TTC549 (cell line): ENCODE measurements around the gene GPALPP1.
"Not testable (repeated sequence)": the region's sequence is repeated elsewhere in the genome, so short reads cannot be mapped to it uniquely, and the experiment has no call there.

Source experiments
- FAIRE-seq: peaks from 2 replicates; lab custom pipeline; 2012; peaks lifted over from hg19 to GRCh38; lab: Jason Lieb, UNC

The GPALPP1 gene

DNA sequence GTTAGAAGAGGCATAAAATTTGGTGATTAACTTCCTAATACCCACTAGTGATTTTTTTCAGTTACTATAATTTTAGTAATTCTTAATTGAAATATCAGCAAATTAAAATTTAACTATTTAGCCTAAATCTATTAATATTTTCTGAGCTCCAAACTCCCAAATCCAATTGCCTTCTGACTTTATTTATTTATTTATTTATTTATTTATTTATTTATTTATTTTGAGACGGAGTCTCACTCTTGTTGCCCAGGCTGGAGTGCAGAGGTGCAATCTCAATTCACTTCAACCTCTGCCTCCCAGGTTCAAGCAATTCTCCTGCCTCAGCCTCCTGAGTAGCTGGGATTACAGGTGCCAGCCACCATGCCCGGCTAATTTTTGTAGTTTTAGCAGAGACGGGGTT is 74.6 kb downstream of the GPALPP1 start:
- FAIRE-seq = not testable (repeated sequence)

GRCh38 chr13:45064889-45065288 is 75.6 kb downstream of the GPALPP1 start:
- FAIRE-seq = no peak

GRCh38 chr13:45068036-45069001 is 79.0 kb downstream of the GPALPP1 start:
- FAIRE-seq = no peak

DNA sequence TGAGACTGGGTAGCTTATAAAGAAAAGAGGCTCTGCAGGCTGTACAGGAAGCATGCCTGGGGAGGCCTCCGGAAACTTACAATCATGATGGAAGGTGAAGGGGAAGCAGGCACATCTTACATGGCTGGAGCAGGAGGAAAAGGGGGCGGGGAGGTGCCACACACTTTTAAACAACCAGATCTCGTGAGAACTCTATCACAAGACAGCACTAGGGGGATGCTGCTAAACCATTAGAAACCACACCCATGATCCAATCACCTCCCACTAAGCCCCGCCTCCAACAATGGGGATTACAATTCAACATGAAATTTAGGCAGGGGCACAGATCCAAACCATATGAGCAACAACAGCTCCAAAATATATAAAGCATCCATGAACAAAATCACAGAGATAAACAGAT is 84.5 kb downstream of the GPALPP1 start:
- no peak for FAIRE-seq

DNA sequence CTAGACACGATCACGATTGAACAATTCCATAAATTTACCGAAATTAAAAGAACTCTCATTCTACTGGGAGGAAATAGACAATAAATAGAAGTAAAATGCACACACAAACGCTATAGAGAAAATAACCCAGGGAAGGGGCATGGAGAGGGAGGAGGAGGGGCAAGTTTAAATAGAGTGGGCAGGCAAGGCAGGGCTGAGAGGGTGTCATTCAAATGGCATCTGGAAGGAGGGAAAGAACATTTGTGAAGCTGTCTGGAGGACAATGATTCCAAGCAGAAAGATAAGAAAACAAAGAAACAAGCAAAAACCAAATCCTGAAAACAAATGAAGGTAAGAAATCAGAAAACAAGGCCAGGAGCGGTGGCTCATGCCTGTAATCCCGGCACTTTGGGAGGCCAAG is 85.4 kb downstream of the GPALPP1 start:
- no peak for FAIRE-seq

DNA sequence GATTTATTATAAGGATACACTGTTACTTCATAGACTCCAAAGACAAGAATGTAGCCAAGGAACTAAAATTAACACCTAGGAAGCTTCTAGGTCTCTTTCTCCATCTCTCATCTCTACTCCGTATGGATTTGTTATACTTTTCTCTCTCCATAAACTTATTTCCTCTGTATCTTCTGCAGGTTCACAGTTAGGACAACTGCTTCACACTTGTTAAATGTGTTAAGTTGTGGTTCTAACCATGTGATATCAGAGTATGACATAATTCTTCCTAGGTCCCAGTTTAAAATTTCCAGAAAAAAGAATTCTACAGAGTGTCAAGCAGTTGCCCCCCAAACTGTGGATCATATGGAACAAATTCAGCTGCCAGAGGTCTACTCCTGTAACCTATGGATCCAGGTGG is 88.7 kb downstream of the GPALPP1 start:
- FAIRE-seq = no peak
